T-helper 9 cell (primary cell): ENCODE results near the gene NUB1.

Experiments
- DNase-seq: peaks from one replicate; pipeline ENCODE4 v3.0.0-alpha.2; 2020

The NUB1 gene

GRCh38 chr7:151379534-151380198 is 38.1 kb downstream of the NUB1 start:
- DNase-seq: no peak

DNA sequence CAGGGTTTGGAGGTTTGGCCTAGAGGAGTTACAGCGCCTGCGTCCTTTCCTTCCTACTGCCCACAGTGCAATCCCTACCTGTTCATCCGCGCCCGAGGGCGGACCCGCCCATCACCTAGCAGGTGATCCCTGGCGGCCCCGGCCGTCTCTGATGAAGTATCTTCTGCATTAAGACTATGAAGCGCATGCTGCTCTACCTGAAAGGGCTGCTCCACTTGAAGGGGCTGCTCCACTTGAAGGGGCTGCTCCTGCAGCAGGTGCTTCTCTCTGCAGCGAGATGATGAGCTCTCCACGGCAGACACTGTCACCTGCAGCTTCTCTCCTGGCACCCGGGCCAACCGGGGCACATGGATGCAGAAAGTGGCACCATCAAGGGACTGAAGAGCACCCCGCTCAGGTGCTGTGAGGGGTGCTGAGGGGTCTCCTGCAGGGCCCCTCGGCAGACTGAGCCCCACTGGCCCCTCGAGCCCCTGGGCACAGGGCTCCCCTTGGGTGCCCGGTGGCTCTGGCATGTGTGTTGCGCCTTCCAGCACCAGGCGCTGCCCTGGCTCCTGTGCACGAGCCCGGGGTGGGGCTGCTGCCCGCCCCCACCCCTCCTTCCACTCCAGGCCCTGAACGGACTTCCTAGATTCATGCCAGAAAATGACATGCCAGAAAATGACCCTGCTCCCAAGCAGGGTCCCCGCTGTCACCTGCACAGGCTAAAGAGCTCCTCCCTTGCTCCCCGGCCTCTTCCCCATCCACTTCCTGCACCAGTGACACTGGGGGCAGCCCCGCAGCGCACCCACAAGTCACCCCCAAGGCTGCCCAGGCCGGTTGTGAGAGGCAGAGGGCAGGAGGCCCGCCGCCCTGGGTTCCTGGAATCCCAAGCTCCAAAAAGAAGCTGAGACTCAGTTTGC is 38.8 kb downstream of the NUB1 start:
- no peak for DNase-seq

GRCh38 chr7:151381098-151381347 is 39.4 kb downstream of the NUB1 start:
- no peak for DNase-seq

DNA sequence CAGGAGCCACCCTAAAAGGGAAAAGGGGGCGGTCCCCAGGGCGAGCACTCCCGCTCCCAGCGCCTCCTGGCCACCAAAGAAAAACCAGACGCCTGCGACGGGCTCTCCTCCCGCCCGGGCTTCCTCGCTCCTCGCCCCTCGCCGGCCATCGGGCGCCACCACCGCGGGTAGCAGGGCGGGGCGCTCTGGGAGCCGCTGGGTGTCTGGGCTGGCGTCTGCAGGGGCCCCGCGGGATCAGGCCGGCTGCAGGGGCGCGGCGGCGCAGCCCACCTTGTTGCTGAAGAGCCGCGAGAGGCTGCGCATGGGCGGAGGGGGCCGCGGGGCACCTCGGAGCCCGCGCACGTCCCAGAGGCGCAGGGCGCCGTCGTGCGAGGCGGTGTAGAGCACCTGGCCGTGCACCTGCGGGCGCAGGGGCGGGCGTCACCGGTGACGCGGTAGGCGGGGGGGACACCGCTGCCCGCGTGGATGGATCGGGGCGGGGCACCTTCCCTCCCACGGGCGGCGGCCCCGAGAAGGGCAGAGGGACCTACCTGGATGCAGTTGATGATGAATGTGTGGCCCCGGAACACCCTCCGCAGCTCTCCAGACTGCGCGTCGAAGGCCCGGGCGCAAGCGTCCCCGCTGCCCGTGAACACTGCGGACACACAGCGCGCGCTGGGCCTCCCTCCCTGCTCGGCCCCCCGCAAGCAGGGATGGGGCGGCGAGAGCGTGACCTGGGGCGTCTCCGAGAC is 39.9 kb downstream of the NUB1 start:
- DNase-seq: peak; percentile 73

DNA sequence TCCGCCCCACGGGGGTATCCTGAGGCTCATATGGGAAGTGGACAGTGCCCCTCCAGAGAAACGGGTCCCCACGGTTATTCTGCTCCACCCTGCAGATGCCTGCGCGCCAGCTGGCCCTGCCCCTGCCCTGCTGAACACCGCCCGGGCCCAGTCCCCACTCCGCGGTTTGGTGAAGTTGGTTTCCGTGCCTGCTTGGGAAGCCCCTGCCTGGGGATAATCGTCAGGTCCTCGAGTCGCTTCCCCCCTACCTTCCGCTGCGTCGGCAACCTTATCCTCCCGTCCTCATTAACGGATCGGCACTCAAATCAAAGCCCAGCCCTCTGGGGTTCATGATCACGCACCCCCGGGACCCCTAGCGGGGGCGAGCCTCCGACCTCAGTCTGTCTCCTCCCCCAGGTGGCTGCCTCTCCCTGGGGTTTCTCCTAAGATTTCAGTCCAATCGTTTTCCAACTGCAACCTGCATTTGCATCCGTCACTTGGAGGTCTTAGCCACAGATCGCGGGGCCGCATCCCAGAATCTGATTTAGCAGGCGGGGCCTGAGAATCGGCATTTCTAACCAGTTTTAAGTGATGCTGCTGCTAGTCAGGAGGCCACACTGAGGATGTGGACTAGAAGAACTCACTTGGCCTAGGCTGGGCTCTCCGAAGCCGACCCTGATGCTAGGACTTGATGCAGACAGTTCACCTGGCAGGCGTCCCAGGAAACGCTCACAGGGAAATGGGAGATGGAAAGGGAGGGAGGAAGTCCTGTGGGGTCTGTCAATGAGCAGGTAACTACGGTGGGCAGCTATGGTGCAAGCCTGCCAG is 40.7 kb downstream of the NUB1 start:
- DNase-seq: peak; percentile 61

GRCh38 chr7:151383638-151384351 is 42.2 kb downstream of the NUB1 start:
- DNase-seq: no peak

DNA sequence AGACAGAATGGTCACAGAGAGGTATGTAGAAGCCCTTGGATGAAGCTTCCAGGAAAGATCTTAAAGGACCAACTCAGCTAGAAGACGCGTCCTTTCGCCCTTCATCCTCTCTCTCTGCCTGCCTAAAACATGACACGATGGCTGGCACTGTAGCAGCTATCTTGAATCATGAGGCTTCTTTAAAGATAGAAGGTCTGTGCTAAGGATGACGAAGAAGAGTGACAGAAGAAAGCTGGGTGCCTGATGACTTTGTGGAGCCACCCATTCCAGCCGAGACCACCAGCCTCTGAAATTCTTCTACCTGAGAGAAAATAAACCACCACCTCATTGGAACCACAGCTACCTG is 42.7 kb downstream of the NUB1 start:
- DNase-seq: no peak

DNA sequence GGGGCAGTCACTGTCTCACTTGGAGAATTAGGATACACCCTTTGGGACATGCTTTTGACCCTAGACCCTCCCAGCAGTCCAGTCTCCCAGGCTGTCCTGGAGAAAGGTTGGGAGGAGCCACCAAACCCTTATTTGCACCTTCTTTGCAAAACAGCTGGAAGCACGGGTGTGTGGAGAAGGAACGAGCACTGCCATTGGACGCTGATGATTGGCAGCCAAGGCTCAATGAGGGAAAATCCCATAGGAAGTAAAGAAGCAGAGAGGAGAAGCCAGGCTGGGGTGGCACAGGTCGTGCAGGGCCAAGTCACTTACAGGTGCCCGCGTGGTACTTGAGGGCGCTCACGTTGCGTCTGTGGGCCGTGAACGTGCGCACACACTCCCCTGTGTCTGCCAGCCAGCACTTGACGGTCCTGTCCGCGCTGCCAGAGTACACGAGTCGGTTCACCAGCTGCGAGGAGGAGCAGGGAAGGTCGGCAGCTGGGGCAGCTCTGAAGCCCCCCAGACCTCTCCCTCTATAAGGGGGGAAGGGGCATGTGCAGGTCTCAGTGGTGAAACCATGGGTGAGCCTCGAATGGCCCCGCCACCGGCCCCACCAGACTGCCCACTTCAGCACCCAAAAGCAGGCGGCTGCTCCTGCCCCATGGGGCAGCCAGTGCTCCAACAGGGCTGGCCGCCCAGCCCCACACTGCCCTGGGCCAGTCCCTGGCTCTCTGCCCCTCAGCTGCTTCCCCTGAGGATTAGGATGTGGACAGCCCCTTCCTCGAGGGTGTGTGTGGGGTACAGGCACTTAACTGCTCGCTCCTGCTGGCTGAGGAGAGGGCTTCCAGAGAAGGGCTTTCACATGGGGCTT is 43.4 kb downstream of the NUB1 start:
- no peak for DNase-seq

DNA sequence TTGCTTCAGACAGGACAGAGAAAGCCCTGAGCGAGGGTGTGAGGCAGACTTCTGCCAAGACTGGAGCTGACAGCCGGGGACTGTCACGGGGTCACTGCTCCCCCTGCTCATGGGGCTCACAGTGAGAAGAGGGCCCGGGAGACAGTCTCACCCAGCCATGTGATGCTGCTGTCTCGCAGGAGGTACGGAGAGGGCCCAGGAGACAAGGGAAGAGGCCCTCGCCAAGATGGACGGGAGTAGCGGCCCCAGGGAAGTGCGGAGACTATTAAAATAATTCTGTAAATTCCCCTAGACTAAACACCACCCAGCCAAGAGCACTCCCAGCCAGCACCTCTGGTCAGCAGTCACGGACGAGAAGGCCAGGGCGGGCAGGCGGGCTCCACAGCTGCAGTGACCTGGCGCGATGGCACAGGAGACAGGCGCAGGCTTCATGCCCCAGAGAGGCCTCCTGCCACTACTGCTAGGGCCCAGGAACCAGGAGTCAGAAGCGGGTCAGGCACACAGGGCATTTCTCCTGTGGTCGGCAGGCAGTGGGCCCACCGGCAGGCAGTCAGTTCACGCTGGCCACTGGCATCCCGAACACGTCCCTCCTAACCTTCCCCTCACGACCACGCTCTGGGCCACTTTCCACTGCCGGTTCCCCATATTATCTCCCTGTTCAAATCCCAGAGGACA is 44.2 kb downstream of the NUB1 start:
- DNase-seq: no peak

DNA sequence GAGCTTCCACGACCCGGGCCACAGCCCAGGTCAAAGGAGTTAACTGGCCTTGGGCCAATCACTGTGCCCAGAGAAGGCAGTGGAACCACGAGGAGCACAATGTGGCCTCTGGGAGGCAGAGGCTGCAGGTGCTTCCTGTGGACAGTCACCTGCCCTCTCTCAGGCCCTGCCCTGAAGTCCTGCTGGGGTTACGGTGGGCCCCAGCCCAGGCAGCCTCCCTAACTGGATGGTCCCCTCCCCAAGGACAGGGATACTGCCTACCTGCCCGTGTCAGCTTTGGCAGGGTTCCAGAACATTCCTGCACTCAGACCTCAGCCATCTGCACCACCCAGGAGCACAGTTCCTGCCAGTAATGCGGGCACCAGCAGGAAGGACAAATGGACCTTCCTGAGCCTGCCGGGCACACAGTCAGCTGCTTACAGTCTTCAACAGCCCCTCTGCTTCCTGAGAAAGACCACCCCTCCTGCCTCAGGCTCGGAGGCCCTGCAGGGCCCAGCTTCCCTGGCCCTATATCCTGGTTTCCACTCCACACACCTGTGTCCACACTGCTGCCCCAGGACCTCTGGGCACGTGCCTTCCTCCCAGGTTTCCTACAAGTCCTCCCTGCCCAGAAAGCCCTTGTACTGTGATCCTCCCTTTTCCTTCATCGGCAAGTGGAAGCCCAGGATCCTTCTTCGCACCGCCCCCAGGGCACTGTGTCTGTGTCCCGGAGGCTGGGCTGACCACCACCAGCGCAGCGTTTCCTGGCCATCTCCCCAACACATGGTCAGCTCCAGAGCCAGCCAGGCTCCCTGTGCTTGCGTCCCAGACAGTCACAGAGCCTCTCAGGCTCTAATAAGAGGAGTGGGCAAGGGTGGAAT is 44.9 kb downstream of the NUB1 start:
- DNase-seq: no peak

GRCh38 chr7:151387161-151388006 is 45.8 kb downstream of the NUB1 start:
- no peak for DNase-seq

- DNase-seq: no peak
These were observed 46.3 kb downstream of the NUB1 start for GRCh38 chr7:151388007-151388297.

DNA sequence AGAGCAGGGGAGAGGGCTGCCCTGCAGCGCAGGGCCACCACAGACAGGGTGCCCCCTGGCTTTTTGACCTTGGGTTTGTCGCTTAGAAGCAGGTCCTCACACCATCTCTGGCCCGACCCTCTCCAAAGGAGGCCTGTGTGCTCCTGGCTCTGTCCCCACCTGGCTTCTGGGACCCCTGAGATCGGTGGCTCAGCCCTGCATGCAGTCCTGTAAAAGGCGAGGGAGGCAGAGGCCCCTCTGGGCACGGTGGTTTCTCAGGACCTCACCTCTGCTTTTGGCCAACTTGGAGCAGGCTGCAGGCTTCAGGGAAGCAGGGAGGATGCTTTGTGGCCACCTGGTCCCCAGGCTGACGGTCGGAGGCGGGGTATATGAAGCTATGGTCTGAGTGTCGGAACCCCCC is 46.8 kb downstream of the NUB1 start:
- no peak for DNase-seq

DNA sequence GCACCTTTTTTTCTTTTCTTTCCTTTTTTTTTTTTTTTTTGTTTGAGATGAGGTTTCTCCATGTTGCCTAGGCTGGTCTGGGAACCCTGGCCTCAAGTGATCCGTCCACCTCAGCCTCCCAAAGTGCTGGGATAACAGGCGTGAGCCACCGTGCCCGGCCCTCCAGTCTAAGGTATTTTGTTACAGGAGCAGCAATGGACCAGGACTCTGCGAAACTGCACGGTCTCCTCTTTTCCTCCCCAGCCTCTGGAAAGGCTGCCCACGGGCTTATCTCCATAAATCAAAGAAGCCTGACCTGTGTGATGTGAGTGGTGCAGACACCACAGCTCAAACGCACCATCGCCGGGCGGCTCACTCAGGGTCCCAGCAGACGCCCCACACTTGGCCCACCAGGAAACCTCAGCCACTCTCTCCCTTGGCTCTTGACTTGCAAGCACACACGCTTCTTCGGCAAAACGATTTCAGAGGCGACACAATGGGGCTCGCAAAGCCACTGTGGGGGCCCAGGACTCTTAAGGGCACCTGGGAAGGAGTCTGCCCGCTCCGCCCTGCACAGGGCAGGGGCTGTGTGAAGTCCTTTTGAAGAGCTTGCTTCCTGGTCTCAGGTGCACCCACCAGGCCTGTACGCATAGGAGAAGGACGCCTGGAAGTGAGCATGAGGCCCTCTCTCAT is 47.6 kb downstream of the NUB1 start:
- DNase-seq: no peak

DNA sequence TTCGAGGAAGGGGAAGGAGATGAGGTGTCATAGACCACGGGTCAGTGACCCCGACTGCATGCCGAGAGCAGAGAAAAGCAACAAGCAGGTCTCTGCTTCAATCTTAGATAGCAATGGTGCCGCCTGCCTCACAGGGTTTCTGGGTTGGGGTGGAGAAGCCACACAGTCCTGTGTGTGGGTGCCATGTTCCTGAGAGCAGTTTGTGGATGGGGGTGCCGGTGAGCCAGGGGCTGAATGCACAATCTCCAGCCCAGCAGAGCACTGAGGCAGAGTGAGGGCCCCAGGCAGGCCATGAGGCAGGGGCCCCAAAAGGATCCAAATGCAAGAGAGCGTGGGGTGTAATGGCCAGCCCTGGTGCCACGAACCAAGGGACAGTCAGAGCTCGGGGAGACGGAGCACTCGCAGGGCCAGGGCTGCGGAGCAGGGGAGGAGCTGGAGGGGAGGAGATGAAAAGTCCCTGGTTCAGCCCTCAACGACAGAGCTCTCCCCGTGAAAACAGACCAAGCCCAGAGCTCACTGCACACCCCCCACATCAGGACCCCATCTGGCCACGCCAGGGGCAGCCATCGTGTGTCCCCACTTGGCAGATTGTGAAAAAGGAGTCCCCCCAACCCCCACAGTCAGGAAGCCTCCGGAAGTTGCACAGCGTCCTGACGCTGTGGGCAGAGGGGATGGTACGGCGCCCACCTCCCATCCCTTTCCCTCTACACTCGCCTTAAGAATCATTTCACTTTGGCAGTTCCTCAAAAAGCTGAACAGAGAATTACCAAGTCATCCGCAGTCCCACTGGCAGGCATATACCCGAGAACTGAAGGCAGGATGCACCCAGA is 48.4 kb downstream of the NUB1 start:
- DNase-seq: no peak

- DNase-seq: no peak
These were observed 49.2 kb downstream of the NUB1 start for GRCh38 chr7:151390598-151391357.

DNA sequence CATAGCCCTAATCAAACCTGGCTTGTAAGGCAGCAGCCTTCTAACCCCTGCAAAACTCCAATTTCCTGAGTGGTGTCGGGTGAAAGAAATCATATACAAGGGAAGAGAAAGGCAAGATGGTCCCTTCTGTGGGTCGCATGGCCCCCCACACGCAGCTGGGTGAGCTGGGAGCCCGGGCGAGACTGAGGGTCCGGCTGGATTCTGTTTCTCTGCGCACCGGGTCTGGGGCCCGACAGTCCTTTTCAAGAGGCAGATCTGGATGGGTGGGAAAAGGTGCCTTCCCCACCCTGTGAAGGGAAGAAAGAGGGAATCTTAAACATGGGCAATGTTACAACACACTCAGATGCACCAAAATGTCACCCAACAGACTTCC is 49.7 kb downstream of the NUB1 start:
- no peak for DNase-seq
